HG03064 (cell line): ENCODE results near the gene ATF1.

Experiments used
- ATAC-seq: cut with Tn5 transposase; IDR thresholded peaks from one replicate; pipeline ENCODE4 v1.9.1; 2021; ENCODE audit warnings: low read depth; ENCODE audit not compliant: unreplicated experiment

ATF1 gene

GRCh38 chr12:50763639-50764285 is at the start of gene ATF1:
Gene ATF1, plus strand, starts transcription at chr12:50764101. Its CDS starts 16,045 bp downstream, at chr12:50780146.
- no peak for ATAC-seq

GRCh38 chr12:50715174-50715573 is 48.7 kb upstream of the ATF1 start:
- no peak for ATAC-seq

GRCh38 chr12:50718760-50719159 is 45.1 kb upstream of the ATF1 start:
- no peak for ATAC-seq

- ATAC-seq: no peak
Observed at GRCh38 chr12:50720085-50720484, 43.8 kb upstream of the ATF1 start.

- no peak for ATAC-seq
Observed at GRCh38 chr12:50720501-50720900, 43.4 kb upstream of the ATF1 start.

- no peak for ATAC-seq
Observed at GRCh38 chr12:50723865-50724264, 40.0 kb upstream of the ATF1 start.

- no peak for ATAC-seq
Observed at GRCh38 chr12:50725011-50725942, 38.6 kb upstream of the ATF1 start.

GRCh38 chr12:50727466-50727865 is 36.4 kb upstream of the ATF1 start:
- ATAC-seq: no peak

GRCh38 chr12:50728417-50728816 is 35.5 kb upstream of the ATF1 start:
- no peak for ATAC-seq

- ATAC-seq: no peak
Observed at GRCh38 chr12:50728841-50729240, 35.1 kb upstream of the ATF1 start.

- no peak for ATAC-seq
Observed at GRCh38 chr12:50732591-50732990, 31.3 kb upstream of the ATF1 start.

- no peak for ATAC-seq
Observed at GRCh38 chr12:50733706-50734105, 30.2 kb upstream of the ATF1 start.

- no peak for ATAC-seq
Observed at GRCh38 chr12:50734409-50735263, 29.3 kb upstream of the ATF1 start.

- no peak for ATAC-seq
Observed at GRCh38 chr12:50739611-50740010, 24.3 kb upstream of the ATF1 start.

- ATAC-seq: no peak
Observed at GRCh38 chr12:50740307-50740706, 23.6 kb upstream of the ATF1 start.

GRCh38 chr12:50742776-50743175 is 21.1 kb upstream of the ATF1 start:
- no peak for ATAC-seq

GRCh38 chr12:50745861-50746260 is 18.0 kb upstream of the ATF1 start:
- ATAC-seq: no peak

- no peak for ATAC-seq
Observed at GRCh38 chr12:50746431-50746830, 17.5 kb upstream of the ATF1 start.

GRCh38 chr12:50747817-50748216 is 16.1 kb upstream of the ATF1 start:
- ATAC-seq: no peak

- no peak for ATAC-seq
Observed at GRCh38 chr12:50749459-50749882, 14.4 kb upstream of the ATF1 start.

- ATAC-seq: no peak
Observed at GRCh38 chr12:50750366-50750765, 13.5 kb upstream of the ATF1 start.
